GM12878 (cell line): ENCODE data around the gene RPL3. TPM values are rescaled to one million over a fixed set of nuclear protein-coding genes. Genes with fewer than 3 reads are reported as not detected.

Experiments
- ATAC-seq: fragments of 200-7000 bp; cut with Tn5 transposase; 3 replicates; pipeline ENCODE4 v1.9.1; 2020; ENCODE audit warnings: mild to moderate bottlenecking, moderate library complexity
- BruUV-seq: library from RNA; stranded (reverse); fragments of 400-500 nt; replicated peaks from 2 replicates; lab custom pipeline; 2021; lab: Mats Ljungman, UMichigan
- CTCF ChIA-PET: fragments of 300-600 bp; sonication (Branson Sonifier 250); formaldehyde crosslinking; extraction: SDS; loops from one replicate; lab custom pipeline; 2021; ENCODE audit warnings: inconsistent platforms; lab: Yijun Ruan, JAX
- POLR2A ChIA-PET: fragments of 350-600 bp; formaldehyde crosslinking; extraction: SDS; loops from one replicate; lab custom pipeline; 2021; ENCODE audit warnings: inconsistent platforms; lab: Charles Lee
- RAD21 ChIA-PET: fragments of 300-600 bp; sonication (Branson Sonifier 250); formaldehyde crosslinking; loops from one replicate; lab custom pipeline; 2023; ENCODE audit warnings: antibody characterized with exemption; ENCODE audit not compliant: unreplicated experiment; lab: Charles Lee
- SMC1A ChIA-PET: fragments of 300-600 bp; sonication (Branson Sonifier 250); formaldehyde crosslinking; loops from one replicate; lab custom pipeline; 2023; ENCODE audit not compliant: unreplicated experiment, uncharacterized antibody; lab: Charles Lee
- DNase-seq: peaks from one replicate; pipeline ENCODE4 v3.0.0-alpha.2; 2011; ENCODE audit warnings: low read depth, low spot score
- FAIRE-seq: peaks from 3 replicates; lab custom pipeline; 2011; peaks lifted over from hg19 to GRCh38; lab: Jason Lieb, UNC
- H2AFZ ChIP-seq: 2 replicates; pipeline ENCODE4 v1.6.0; 2011; ENCODE audit warnings: low read depth, low read length, control low read depth; ENCODE audit not compliant: control insufficient read depth
- H3K27ac ChIP-seq: 2 replicates; pipeline ENCODE4 v1.5.1; 2011; ENCODE audit warnings: control low read depth; ENCODE audit not compliant: control insufficient read depth, insufficient read depth
- H3K27me3 ChIP-seq, 2 experiments: replicated peaks in 1 of 2; 2 replicates each; pipeline versions ENCODE4 v1.6.0 to v1.6.1; 2011; ENCODE audit warnings: low read length in 1 of 2; ENCODE audit not compliant: control insufficient read depth in 2 of 2, insufficient read depth in 2 of 2
- H3K36me3 ChIP-seq, 2 experiments: 2 replicates each; pipeline ENCODE4 v1.5.1; 2011; ENCODE audit warnings: low read length in 1 of 2; ENCODE audit not compliant: control insufficient read depth in 2 of 2, insufficient read depth in 2 of 2
- H3K4me1 ChIP-seq: 2 replicates; pipeline ENCODE4 v1.6.1; 2011; ENCODE audit warnings: mild to moderate bottlenecking, low read length, moderate library complexity, mixed read lengths; ENCODE audit not compliant: control insufficient read depth, insufficient read depth
- H3K4me2 ChIP-seq: 2 replicates; pipeline ENCODE4 v1.6.0; 2011; ENCODE audit warnings: control low read depth; ENCODE audit not compliant: control insufficient read depth, insufficient read depth
- H3K4me3 ChIP-seq: fragments of 200-600 bp; sonication (generic); 2 replicates; pipeline ENCODE4 v1.5.1; 2016
- H3K79me2 ChIP-seq: 2 replicates; pipeline ENCODE4 v1.6.0; 2011; ENCODE audit warnings: low read length; ENCODE audit not compliant: control insufficient read depth, insufficient read depth
- H3K9ac ChIP-seq: 2 replicates; pipeline ENCODE4 v1.8.0; 2011; ENCODE audit warnings: low read length, control low read depth, mixed read lengths; ENCODE audit not compliant: control insufficient read depth, insufficient read depth
- H3K9me3 ChIP-seq: replicated peaks from 3 replicates; pipeline ENCODE4 v1.5.1; 2011; ENCODE audit warnings: mild to moderate bottlenecking, low read length; ENCODE audit not compliant: control insufficient read depth, insufficient read depth
- H4K20me1 ChIP-seq: 2 replicates; pipeline ENCODE4 v1.6.0; 2011; ENCODE audit not compliant: control insufficient read depth, insufficient read depth
- BACH1 ChIP-seq: fragments of 450-650 bp; IDR thresholded peaks from 2 replicates; pipeline ENCODE4 v1.6.1; 2017; ENCODE audit warnings: mild to moderate bottlenecking, borderline replicate concordance
- BHLHE40 ChIP-seq, 2 experiments: fragments of 450-650 bp in 1 of 2; IDR thresholded peaks; 2 replicates each; pipeline ENCODE4 v1.6.1; 2011 to 2017; ENCODE audit warnings: low read depth in 2 of 2, borderline replicate concordance in 1 of 2, improper control_type of control experiment in 1 of 2, low read length in 1 of 2, mild to moderate bottlenecking in 1 of 2
- CHD4 ChIP-seq: fragments of 200-600 bp; sonication (generic); IDR thresholded peaks from 2 replicates; pipeline ENCODE4 v1.6.1; 2016; ENCODE audit warnings: mild to moderate bottlenecking
- E4F1 ChIP-seq: fragments of 450-650 bp; IDR thresholded peaks from 2 replicates; pipeline ENCODE4 v1.6.1; 2018; ENCODE audit warnings: borderline replicate concordance, mild to moderate bottlenecking; ENCODE audit not compliant: partially characterized antibody
- JUND ChIP-seq: IDR thresholded peaks from 2 replicates; pipeline ENCODE4 v1.6.1; 2012; ENCODE audit warnings: low read depth, mild to moderate bottlenecking, low read length, improper control_type of control experiment, moderate library complexity
- TCF12 ChIP-seq: IDR thresholded peaks from 2 replicates; pipeline ENCODE4 v1.6.1; 2011; ENCODE audit warnings: low read depth, mild to moderate bottlenecking, low read length
- ZBED1 ChIP-seq: IDR thresholded peaks from 2 replicates; pipeline ENCODE4 v1.6.1; 2016; ENCODE audit warnings: borderline replicate concordance
- ZBTB11 ChIP-seq: fragments of 450-650 bp; formaldehyde crosslinking; IDR thresholded peaks from 2 replicates; pipeline ENCODE4 v1.5.0; 2022; ENCODE audit warnings: mild to moderate bottlenecking, missing genetic modification characterization
- whole genome bisulfite sequencing: methylation state at CpG from one replicate; pipeline ENCODE4 v1.1.6; 2016; ENCODE audit warnings: low lambda C conversion rate; ENCODE audit not compliant: insufficient replicate concordance, insufficient coverage; ENCODE audit errors: missing lambda C conversion rate; 5-methylcytosine and 5-hydroxymethylcytosine counted together
- in situ Hi-C: fragments of 300-500 bp; cut with MboI; formaldehyde crosslinking; loops from 9 replicates; pipeline ENCODE4 v1.14.3; 2018; ENCODE audit warnings: mixed read lengths
- intact Hi-C: fragments of 100-400 bp; cut with micrococcal nuclease; formaldehyde crosslinking; loops from one replicate; pipeline ENCODE4 v1.14.2; 2022; ENCODE audit not compliant: unreplicated experiment
- polyA plus RNA-seq, 11 experiments: library from polyadenylated mRNA; depleted of rRNA in 4 of 11; unstranded in 6 of 11; stranded (reverse) in 5 of 11; fragments of >200 nt; fragmentation: Nextera tagmentation in 4 of 11; fragmentation: Illumina TruSeq in 1 of 11; extraction: Ambion mirVana in 4 of 11; extraction: Trizol in 1 of 11; gene quantifications; 1 replicate in 1 of 11; 2 replicates in 10 of 11; pipeline versions ENCODE4 v1.2.1 to v1.2.3, GENCODE V29; 2011 to 2016; ENCODE audit warnings: inconsistent platforms in 2 of 11, missing spikeins in 2 of 11, low read depth in 1 of 11
- total RNA-seq, 4 experiments: library from RNA; depleted of rRNA in 3 of 4; stranded (reverse); fragments of >200 nt in 3 of 4; fragmentation: Illumina TruSeq in 1 of 4; extraction: Trizol in 1 of 4; gene quantifications; 2 replicates each; pipeline versions ENCODE4 v1.2.1 to v1.2.3, GENCODE V29; 2013 to 2021

Gene RPL3
- total and polyA plus RNA-seq, 10 of the 15 experiments (the other 5 are each of a cell fraction or from before 2014, with no cell fraction given), result 1,534 to 6,791 (median 3,992) TPM

- H3K9me3 ChIP-seq, result no peaks in the 10 kb centered on the region
- H3K4me3 ChIP-seq, result no peak overlapping the region
- FAIRE-seq (no peak), DNase-seq (no peak), ATAC-seq (no peak)
- in situ Hi-C loops (no loop called here), intact Hi-C loops (no loop called here)
- H2AFZ ChIP-seq, result no peak overlapping the region
- TF ChIP-seq TCF12 (no peak), ZBED1 (no peak)
- H3K27ac ChIP-seq, result no peak overlapping the region
- H4K20me1 ChIP-seq, result no peaks in the 10 kb centered on the region
- no peak overlapping the region for H3K9ac ChIP-seq
- H3K4me1 ChIP-seq, result no peaks in the 10 kb centered on the region; the same call in 1 of the 2 replicates
- H3K27me3 ChIP-seq, result peaks cover 0 to 1% of the 10 kb centered on the region in 2 experiments; a peak in 1 of 4 replicates
- ChIA-PET CTCF (interaction anchor here (1.5 to 4.3 kb wide), 3 partner anchors 12 to 24 kb away, joined by 3 to 20 read pairs (median 5); no protein-coding TSS in a partner anchor), SMC1A (interaction anchor here (1.9 kb wide), 1 partner anchor 12 kb away, joined by 9 read pairs; no protein-coding TSS in a partner anchor), POLR2A (no interaction called here), RAD21 (no interaction called here)
- H3K36me3 ChIP-seq, result no peaks in the 10 kb centered on the region
- no peak overlapping the region for H3K4me2 ChIP-seq
- WGBS, result 64% methylated on average over 12 of the region's 12 CpGs
- no TSS peak for BruUV-seq
- no peaks in the 10 kb centered on the region for H3K79me2 ChIP-seq
These were observed 35.7 kb upstream of the RPL3 start for GRCh38 chr22:39355080-39355479.

- FAIRE-seq (no peak), ATAC-seq (no peak), DNase-seq (no peak)
- Histone ChIP-seq H3K4me3 (no peak overlapping the region), H3K27me3 (peaks cover 0 to 1% of the 10 kb centered on the region in 2 experiments; a peak in 1 of 4 replicates), H3K4me1 (peaks cover 7% of the 10 kb centered on the region), H3K79me2 (no peaks in the 10 kb centered on the region), H3K9ac (no peak overlapping the region), H3K9me3 (no peaks in the 10 kb centered on the region), H2AFZ (no peak overlapping the region), H3K4me2 (no peak overlapping the region), H3K27ac (no peak overlapping the region), H3K36me3 (no peaks in the 10 kb centered on the region), H4K20me1 (no peaks in the 10 kb centered on the region)
- in situ Hi-C loops, result no loop called here
- no TSS peak for BruUV-seq
- 84% methylated on average over 9 of the region's 9 CpGs for WGBS
- ChIA-PET SMC1A (interaction anchor here (0.8 to 1.9 kb wide), 3 partner anchors 10 to 39 kb away, joined by 3 to 9 read pairs (median 3); no protein-coding TSS in a partner anchor), CTCF (interaction anchor here (0.8 to 4.3 kb wide), 5 partner anchors 10 to 164 kb away, joined by 3 to 20 read pairs (median 3); no protein-coding TSS in a partner anchor), POLR2A (no interaction called here), RAD21 (interaction anchor here (0.8 to 1.1 kb wide), 3 partner anchors 10 to 176 kb away, joined by 3 to 4 read pairs (median 3); no protein-coding TSS in a partner anchor)
- intact Hi-C loops, result no loop called here
- TF ChIP-seq E4F1 (no peak), CHD4 (no peak), JUND (no peak), ZBTB11 (CRISPR knock-in tag) (no peak), BACH1 (no peak), BHLHE40 (IDR thresholded peaks at IDR 0.05; ENCODE audit: borderline replicate concordance in 1 of 2, low read depth in 2 of 2, low read length in 1 of 2) (no peak)
These were observed 33.9 kb upstream of the RPL3 start for GRCh38 chr22:39353346-39353745.
